Femur (tissue), 1 donor: ENCODE results near the gene AMDHD2.

Experiments used
- DNase-seq: peaks from one replicate; pipeline ENCODE4 v3.0.0-alpha.2; 2017

Gene AMDHD2

GRCh38 chr16:2483939-2484897 lies 36.0 kb upstream of the AMDHD2 start:
- DNase-seq = no peak

- no peak for DNase-seq
These were observed 35.2 kb upstream of the AMDHD2 start for GRCh38 chr16:2484898-2485508.

GRCh38 chr16:2485811-2486507 lies 34.2 kb upstream of the AMDHD2 start:
- peak; percentile 20 for DNase-seq

- DNase-seq = peak; percentile 55
These were observed 33.3 kb upstream of the AMDHD2 start for GRCh38 chr16:2486645-2487516.

- DNase-seq = no peak
These were observed 32.7 kb upstream of the AMDHD2 start for GRCh38 chr16:2487517-2487842.

GRCh38 chr16:2487903-2488531 lies 32.2 kb upstream of the AMDHD2 start:
- peak; percentile 30 for DNase-seq

GRCh38 chr16:2489581-2489980 lies 30.6 kb upstream of the AMDHD2 start:
- DNase-seq = no peak

GRCh38 chr16:2490190-2491105 lies 29.7 kb upstream of the AMDHD2 start:
- no peak for DNase-seq

GRCh38 chr16:2492292-2492691 lies 27.9 kb upstream of the AMDHD2 start:
- DNase-seq = no peak

GRCh38 chr16:2493605-2494004 lies 26.6 kb upstream of the AMDHD2 start:
- no peak for DNase-seq

GRCh38 chr16:2494616-2495015 lies 25.6 kb upstream of the AMDHD2 start:
- DNase-seq = no peak

- no peak for DNase-seq
These were observed 25.1 kb upstream of the AMDHD2 start for GRCh38 chr16:2495041-2495440.

GRCh38 chr16:2496223-2497115 lies 23.7 kb upstream of the AMDHD2 start:
- no peak for DNase-seq

- DNase-seq = peak; percentile 78
These were observed 23.0 kb upstream of the AMDHD2 start for GRCh38 chr16:2497116-2497630.

- DNase-seq = no peak
These were observed 22.3 kb upstream of the AMDHD2 start for GRCh38 chr16:2497695-2498484.

GRCh38 chr16:2498531-2499253 lies 21.5 kb upstream of the AMDHD2 start:
- DNase-seq = peak; percentile 19

- DNase-seq = no peak
These were observed 20.7 kb upstream of the AMDHD2 start for GRCh38 chr16:2499454-2499853.

- no peak for DNase-seq
These were observed 20.2 kb upstream of the AMDHD2 start for GRCh38 chr16:2499890-2500429.
